Endothelial cell of umbilical vein (primary cell): ENCODE data around the gene GRAMD4. TPM values are rescaled to one million over a fixed set of nuclear protein-coding genes. Genes with fewer than 3 reads are reported as not detected.

Source experiments
- BruUV-seq: library from RNA; stranded (reverse); fragments of 400-500 nt; replicated peaks from 2 replicates; lab custom pipeline; 2021; lab: Mats Ljungman, UMichigan
- CTCF ChIA-PET: fragments of 300-600, 350-600 bp; sonication (Branson Sonifier 250); formaldehyde crosslinking; loops from one replicate; lab custom pipeline; 2021; ENCODE audit warnings: antibody characterized with exemption, inconsistent platforms; lab: Charles Lee
- POLR2A ChIA-PET: fragments of 300-600, 350-600 bp; sonication (Branson Sonifier 250); formaldehyde crosslinking; loops from one replicate; lab custom pipeline; 2021; ENCODE audit warnings: antibody characterized with exemption, inconsistent platforms; lab: Charles Lee
- DNase-seq: peaks from one replicate; pipeline ENCODE4 v3.0.0-alpha.2; 2011; ENCODE audit warnings: low read depth, low spot score
- FAIRE-seq: peaks from 2 replicates; lab custom pipeline; 2011; peaks lifted over from hg19 to GRCh38; lab: Jason Lieb, UNC
- H2AFZ ChIP-seq: 2 replicates; pipeline ENCODE4 v1.6.0; 2012; ENCODE audit warnings: low read depth, low read length, control low read depth, inconsistent platforms
- H3K27ac ChIP-seq: 2 replicates; pipeline ENCODE4 v1.5.1; 2011; ENCODE audit warnings: low read depth, mild to moderate bottlenecking, control low read depth, low read length, moderate library complexity; ENCODE audit not compliant: insufficient read depth
- H3K27me3 ChIP-seq, 2 experiments: 2 replicates each; pipeline versions ENCODE4 v1.6.0 to v1.6.1; 2011; ENCODE audit warnings: low read length in 2 of 2, mixed read lengths in 1 of 2; ENCODE audit not compliant: control insufficient read depth in 2 of 2, insufficient read depth in 2 of 2
- H3K36me3 ChIP-seq, 2 experiments: 2 replicates in 1 of 2; 3 replicates in 1 of 2; pipeline ENCODE4 v1.5.1; 2011; ENCODE audit warnings: low read length in 2 of 2, mild to moderate bottlenecking in 1 of 2, moderate library complexity in 1 of 2; ENCODE audit not compliant: control insufficient read depth in 2 of 2, insufficient read depth in 2 of 2; ENCODE audit errors: extremely low read depth in 1 of 2
- H3K4me1 ChIP-seq: 3 replicates; pipeline ENCODE4 v1.5.1; 2011; ENCODE audit warnings: mild to moderate bottlenecking, low read length; ENCODE audit not compliant: control insufficient read depth, insufficient read depth; ENCODE audit errors: extremely low read depth
- H3K4me2 ChIP-seq: 2 replicates; pipeline ENCODE4 v1.6.1; 2011; ENCODE audit warnings: low read length, control low read depth, mixed read lengths; ENCODE audit not compliant: insufficient read depth
- H3K4me3 ChIP-seq, 3 experiments: fragments of 200-600 bp in 1 of 3; sonication (generic), shearing (Covaris generic) in 1 of 3; replicated peaks in 1 of 3; 2 replicates each; pipeline ENCODE4 v1.5.1; 2011 to 2016; ENCODE audit warnings: control low read depth in 3 of 3, low read length in 3 of 3, mild to moderate bottlenecking in 2 of 3, inconsistent platforms in 1 of 3, low read depth in 1 of 3, moderate library complexity in 1 of 3; ENCODE audit not compliant: insufficient read depth in 1 of 3
- H3K79me2 ChIP-seq: 2 replicates; pipeline ENCODE4 v1.6.0; 2012; ENCODE audit warnings: low read length, inconsistent platforms; ENCODE audit not compliant: control insufficient read depth, insufficient read depth
- H3K9ac ChIP-seq: replicated peaks from 2 replicates; pipeline ENCODE3; 2011; ENCODE audit warnings: low read length, control low read depth; ENCODE audit not compliant: insufficient read depth; ENCODE audit errors: extremely low read depth
- H3K9me1 ChIP-seq: replicated peaks from 3 replicates; pipeline ENCODE4 v1.6.0; 2011; ENCODE audit warnings: mild to moderate bottlenecking, low read length; ENCODE audit not compliant: control insufficient read depth, insufficient read depth; ENCODE audit errors: extremely low read depth
- H3K9me3 ChIP-seq: replicated peaks from 2 replicates; pipeline ENCODE4 v1.5.1; 2012; ENCODE audit warnings: low read length, inconsistent platforms; ENCODE audit not compliant: control insufficient read depth, insufficient read depth
- H4K20me1 ChIP-seq: replicated peaks from 2 replicates; pipeline ENCODE3; 2011; ENCODE audit warnings: mild to moderate bottlenecking, low read length; ENCODE audit not compliant: control insufficient read depth, insufficient read depth; ENCODE audit errors: extremely low read depth
- EZH2 ChIP-seq: IDR thresholded peaks from 2 replicates; pipeline ENCODE4 v1.6.1; 2012; ENCODE audit warnings: borderline replicate concordance, low read depth, mild to moderate bottlenecking, moderate library complexity, low read length, inconsistent platforms; ENCODE audit not compliant: severe bottlenecking
- FOS ChIP-seq: IDR thresholded peaks from 2 replicates; pipeline ENCODE4 v1.6.1; 2011; ENCODE audit warnings: mild to moderate bottlenecking, low read length, moderate library complexity, borderline replicate concordance; ENCODE audit not compliant: insufficient read depth
- GATA2 ChIP-seq: IDR thresholded peaks from 2 replicates; pipeline ENCODE4 v1.7.0; 2011; ENCODE audit warnings: low read depth, mild to moderate bottlenecking, moderate library complexity, mixed read lengths, low read length; ENCODE audit not compliant: insufficient read length, insufficient read depth
- JUN ChIP-seq: IDR thresholded peaks from 2 replicates; pipeline ENCODE4 v1.6.1; 2011; ENCODE audit warnings: borderline replicate concordance, low read depth; ENCODE audit not compliant: insufficient read length, insufficient read depth
- MYC ChIP-seq: IDR thresholded peaks from one replicate; pipeline ENCODE4 v1.6.1; 2011; ENCODE audit warnings: mild to moderate bottlenecking, low read depth, low read length
- POLR2A ChIP-seq: IDR thresholded peaks from 2 replicates; pipeline ENCODE4 v1.6.1; 2012; ENCODE audit warnings: low read depth, mild to moderate bottlenecking, control low read depth, low read length
- POLR2AphosphoS5 ChIP-seq: IDR thresholded peaks from 2 replicates; pipeline ENCODE4 v1.6.1; 2012; ENCODE audit warnings: low read depth, mild to moderate bottlenecking, control low read depth, low read length, moderate library complexity; ENCODE audit not compliant: insufficient read depth
- dilution Hi-C: fragments of 300-500 bp; cut with MboI; formaldehyde crosslinking; loops from one replicate; pipeline ENCODE4 v1.15.0; 2019; ENCODE audit warnings: low sequenced_read_pairs; ENCODE audit not compliant: extremely low pct_ligation_motif_present
- intact Hi-C: fragments of 100-400 bp; cut with micrococcal nuclease; formaldehyde crosslinking; loops from one replicate; pipeline ENCODE4 v1.10.0; 2022
- polyA plus RNA-seq, 4 experiments: library from polyadenylated mRNA; depleted of rRNA in 3 of 4; stranded (reverse) in 3 of 4; unstranded in 1 of 4; fragments of >200 nt; gene quantifications; 2 replicates each; pipeline versions ENCODE4 v1.2.1 to v1.2.3, GENCODE V29; 2011 to 2012; ENCODE audit warnings: missing spikeins in 1 of 4
- total RNA-seq: library from RNA; stranded (reverse); gene quantifications from 2 replicates; pipeline ENCODE4 v1.2.3, GENCODE V29; 2021
- TF ChIP-seq, protein P1 (sequence below), 2 donors: IDR thresholded peaks; 1 replicate in 1 of 2; 2 replicates in 1 of 2; pipeline ENCODE4 v1.5.1; 2011; ENCODE audit warnings: low read length in 2 of 2, mild to moderate bottlenecking in 2 of 2, moderate library complexity in 2 of 2, control low read depth in 1 of 2, inconsistent platforms in 1 of 2, low read depth in 1 of 2; ENCODE audit not compliant: insufficient read depth in 1 of 2; ENCODE audit errors: extremely low read depth in 1 of 2
- TF ChIP-seq, protein P2 (sequence below): IDR thresholded peaks from 2 replicates; pipeline ENCODE4 v1.6.1; 2011; ENCODE audit not compliant: insufficient read depth, insufficient read length

Gene GRAMD4
- total and polyA plus RNA-seq, 2 donors (not counting 3 experiments of a cell fraction or from before 2014, with no cell fraction given) = 5.9 to 14.8 TPM

DNA sequence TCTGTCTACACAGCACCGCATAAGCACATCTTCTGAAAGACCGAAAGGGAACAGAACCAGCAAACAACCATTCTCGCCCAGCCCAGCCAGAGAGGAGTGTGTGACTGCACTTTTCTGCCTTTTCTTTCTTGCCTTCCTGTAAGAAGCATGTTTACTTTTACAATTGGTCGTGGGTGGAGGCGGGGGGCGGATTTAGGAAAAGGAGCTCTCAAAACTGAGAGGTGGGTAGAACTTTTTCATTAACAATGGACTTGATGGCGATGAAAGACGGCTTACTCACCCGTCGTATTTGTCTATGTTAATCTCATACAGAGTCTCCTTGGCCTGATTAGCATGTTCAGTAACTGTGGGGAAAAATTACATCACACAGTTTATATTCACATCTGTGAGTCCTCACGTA, 90.6 kb downstream of the GRAMD4 start:
- Histone ChIP-seq H3K9ac (no peak overlapping the region), H3K9me3 (no peaks in the 10 kb centered on the region), H3K4me3 (no peak overlapping the region), H3K4me1 (no peaks in the 10 kb centered on the region), H3K27me3 (no peaks in the 10 kb centered on the region), H3K36me3 (peaks cover 47 to 57% of the 10 kb centered on the region in 2 experiments), H3K27ac (no peak overlapping the region), H4K20me1 (no peaks in the 10 kb centered on the region), H3K79me2 (peaks cover 28% of the 10 kb centered on the region), H2AFZ (no peak overlapping the region), H3K9me1 (no peaks in the 10 kb centered on the region), H3K4me2 (no peak overlapping the region)
- CTCF ChIA-PET = no interaction called here
- no peak for TF ChIP-seq MYC
- TF ChIP-seq, protein P1, sequence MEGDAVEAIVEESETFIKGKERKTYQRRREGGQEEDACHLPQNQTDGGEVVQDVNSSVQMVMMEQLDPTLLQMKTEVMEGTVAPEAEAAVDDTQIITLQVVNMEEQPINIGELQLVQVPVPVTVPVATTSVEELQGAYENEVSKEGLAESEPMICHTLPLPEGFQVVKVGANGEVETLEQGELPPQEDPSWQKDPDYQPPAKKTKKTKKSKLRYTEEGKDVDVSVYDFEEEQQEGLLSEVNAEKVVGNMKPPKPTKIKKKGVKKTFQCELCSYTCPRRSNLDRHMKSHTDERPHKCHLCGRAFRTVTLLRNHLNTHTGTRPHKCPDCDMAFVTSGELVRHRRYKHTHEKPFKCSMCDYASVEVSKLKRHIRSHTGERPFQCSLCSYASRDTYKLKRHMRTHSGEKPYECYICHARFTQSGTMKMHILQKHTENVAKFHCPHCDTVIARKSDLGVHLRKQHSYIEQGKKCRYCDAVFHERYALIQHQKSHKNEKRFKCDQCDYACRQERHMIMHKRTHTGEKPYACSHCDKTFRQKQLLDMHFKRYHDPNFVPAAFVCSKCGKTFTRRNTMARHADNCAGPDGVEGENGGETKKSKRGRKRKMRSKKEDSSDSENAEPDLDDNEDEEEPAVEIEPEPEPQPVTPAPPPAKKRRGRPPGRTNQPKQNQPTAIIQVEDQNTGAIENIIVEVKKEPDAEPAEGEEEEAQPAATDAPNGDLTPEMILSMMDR (IDR thresholded peaks at IDR 0.05; ENCODE audit: extremely low read depth in 1 of 2, insufficient read depth in 1 of 2, low read depth in 1 of 2, low read length in 2 of 2) = no peak
- TF ChIP-seq POLR2A = no peak
- no peak for TF ChIP-seq JUN
- TF ChIP-seq POLR2AphosphoS5 = no peak
- TF ChIP-seq EZH2 = no peak
- TF ChIP-seq FOS = no peak
- TF ChIP-seq, protein P2, sequence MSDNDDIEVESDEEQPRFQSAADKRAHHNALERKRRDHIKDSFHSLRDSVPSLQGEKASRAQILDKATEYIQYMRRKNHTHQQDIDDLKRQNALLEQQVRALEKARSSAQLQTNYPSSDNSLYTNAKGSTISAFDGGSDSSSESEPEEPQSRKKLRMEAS = no peak
- TF ChIP-seq GATA2 = no peak
- intact Hi-C loops (no loop called here), dilution Hi-C loops (no loop called here)
- POLR2A ChIA-PET = no interaction called here
- FAIRE-seq = peak; percentile 12
- no TSS peak for BruUV-seq
- DNase-seq = no peak
